Kasumi-1 (cell line): ENCODE results near the gene NRDC.

Experiments used
- DNase-seq, 2 experiments: peaks; one replicate each; lab custom pipeline; 2025; lab: John Stamatoyannopoulos, UW

NRDC gene

DNA sequence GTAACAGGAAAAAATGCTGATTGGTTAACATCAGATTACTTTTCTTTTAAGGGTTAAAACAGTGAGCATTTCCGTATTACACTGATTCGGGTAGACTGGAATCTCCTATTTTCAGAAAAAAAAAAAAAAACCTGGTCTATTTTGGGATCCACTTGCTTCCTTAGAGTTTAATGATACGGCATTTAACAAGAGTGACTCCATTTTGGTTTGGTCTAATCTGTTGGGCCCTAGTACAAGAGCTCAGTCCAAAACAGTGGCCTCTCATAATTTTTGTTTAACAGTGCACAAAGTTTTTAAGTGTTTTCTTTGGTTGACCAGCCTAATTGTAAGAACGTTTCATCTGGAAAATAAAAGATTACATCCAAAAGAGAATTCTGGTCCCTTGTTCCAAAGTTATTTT lies 120.2 kb downstream of the NRDC start:
- no peak for DNase-seq

DNA sequence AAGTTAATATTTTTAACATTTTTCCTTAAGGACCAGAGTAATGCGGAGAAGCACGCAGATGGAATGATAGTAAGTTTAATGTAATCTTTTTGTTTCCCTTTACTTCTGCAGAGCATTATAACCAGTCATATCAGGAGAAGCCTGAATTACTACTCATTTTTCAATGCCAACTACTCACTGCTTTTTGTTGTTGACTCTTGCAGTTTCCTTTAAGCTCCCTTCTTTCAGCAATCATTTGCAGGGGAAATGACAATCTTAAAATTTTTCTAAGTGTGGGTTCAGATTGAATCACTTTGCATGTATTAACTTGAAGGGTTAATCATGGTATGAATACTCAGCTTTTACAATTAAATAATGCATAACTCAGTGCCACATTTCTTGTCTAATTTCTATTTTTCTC lies 122.2 kb downstream of the NRDC start:
- DNase-seq: no peak

GRCh38 chr1:51755437-51755836 lies 123.1 kb downstream of the NRDC start:
- DNase-seq: no peak

DNA sequence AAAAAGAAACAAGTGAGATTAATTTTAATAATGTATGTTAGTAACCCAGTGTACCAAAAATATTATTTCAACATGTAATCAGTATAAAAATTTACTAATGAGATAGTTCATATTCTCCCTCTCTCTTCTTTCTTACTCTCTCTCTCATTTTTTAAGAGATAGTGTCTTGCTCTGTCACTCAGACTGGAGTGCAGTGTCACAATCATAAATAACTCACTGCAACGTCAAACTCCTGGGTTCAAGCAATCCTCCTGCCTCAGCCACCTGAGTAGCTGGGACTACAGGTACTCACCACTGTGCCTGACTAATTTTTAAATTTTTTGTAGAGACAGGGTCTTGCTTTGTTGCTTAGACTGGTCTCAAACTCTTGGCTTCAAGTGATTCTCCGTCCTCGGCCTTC lies 123.9 kb downstream of the NRDC start:
- no peak for DNase-seq

GRCh38 chr1:51753969-51754368 lies 124.6 kb downstream of the NRDC start:
- no peak for DNase-seq

DNA sequence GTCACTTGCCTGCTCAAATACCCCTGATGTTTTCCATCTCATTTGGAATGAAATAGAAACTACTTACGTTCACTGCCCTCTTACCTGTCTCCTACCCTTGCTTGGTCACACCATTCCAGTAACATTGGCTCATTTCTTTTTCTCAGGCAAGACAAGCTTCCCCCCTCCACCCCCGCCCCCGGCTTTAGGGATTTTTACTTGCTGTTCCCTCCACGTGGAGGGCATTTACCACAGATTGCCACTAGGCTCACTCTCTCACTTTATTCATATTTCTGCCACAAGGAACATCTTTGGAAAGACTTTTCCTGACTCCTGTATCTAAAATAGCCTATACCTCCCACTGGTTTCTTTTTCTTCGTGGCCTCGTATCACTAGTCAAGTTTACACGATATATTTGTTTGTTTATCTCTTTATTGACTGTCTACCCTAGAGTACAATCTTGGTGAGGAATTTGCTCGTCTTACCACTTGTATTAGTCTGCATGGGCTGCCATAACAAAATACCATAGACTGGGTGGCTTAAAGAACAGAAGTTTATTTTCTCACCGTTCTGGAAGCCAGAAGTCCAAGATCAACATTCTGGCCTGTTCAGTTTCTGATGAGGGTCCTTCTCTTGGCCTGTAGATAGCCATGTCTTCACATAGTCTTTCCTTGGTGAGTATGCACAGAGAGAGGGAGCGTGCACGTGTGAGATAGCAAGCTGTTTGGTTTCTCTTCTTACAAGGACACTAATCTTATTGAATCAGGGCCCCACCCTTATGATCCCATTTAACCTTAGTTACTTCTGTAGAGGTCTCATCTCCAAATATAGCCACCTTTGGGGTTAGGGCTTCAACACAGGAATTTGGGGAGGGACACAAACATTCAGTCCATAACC lies 126.2 kb downstream of the NRDC start:
- DNase-seq: no peak

- DNase-seq: no peak
These were observed 127.8 kb downstream of the NRDC start for GRCh38 chr1:51750729-51751128.

DNA sequence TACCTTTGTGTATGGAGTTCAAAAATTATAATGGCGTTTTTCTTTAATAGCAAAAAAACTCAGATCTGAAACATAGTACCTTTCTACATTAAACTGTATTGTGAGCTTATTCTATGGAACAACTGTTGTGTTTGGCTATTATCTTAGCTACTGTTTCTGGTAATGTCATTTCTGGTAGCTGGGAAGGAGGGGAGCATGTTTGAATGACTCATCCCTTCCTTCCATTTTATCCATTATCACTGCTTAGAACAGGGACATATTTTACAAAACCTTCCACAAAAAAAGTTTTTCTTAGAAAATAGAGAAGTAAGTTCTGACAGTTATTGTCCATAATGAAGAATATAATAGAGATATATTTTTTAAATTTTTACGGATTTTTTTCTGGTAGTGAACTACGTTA lies 128.3 kb downstream of the NRDC start:
- DNase-seq: peak; percentile 10 to 37

- no peak for DNase-seq
These were observed 129.4 kb downstream of the NRDC start for GRCh38 chr1:51749151-51749550.

DNA sequence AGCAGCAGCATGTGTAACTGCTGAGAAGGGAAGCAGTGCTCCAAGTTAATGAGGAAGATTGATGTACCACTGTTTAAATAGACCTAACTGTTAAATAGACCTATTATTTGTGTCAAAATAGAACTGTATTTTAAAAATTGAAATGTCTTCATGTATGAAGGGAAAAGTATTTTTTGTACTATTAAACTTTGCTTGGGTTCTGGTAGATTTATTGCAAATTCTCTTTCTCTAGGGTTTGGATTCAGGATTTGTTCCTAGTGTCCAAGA lies 133.3 kb downstream of the NRDC start:
- no peak for DNase-seq

DNA sequence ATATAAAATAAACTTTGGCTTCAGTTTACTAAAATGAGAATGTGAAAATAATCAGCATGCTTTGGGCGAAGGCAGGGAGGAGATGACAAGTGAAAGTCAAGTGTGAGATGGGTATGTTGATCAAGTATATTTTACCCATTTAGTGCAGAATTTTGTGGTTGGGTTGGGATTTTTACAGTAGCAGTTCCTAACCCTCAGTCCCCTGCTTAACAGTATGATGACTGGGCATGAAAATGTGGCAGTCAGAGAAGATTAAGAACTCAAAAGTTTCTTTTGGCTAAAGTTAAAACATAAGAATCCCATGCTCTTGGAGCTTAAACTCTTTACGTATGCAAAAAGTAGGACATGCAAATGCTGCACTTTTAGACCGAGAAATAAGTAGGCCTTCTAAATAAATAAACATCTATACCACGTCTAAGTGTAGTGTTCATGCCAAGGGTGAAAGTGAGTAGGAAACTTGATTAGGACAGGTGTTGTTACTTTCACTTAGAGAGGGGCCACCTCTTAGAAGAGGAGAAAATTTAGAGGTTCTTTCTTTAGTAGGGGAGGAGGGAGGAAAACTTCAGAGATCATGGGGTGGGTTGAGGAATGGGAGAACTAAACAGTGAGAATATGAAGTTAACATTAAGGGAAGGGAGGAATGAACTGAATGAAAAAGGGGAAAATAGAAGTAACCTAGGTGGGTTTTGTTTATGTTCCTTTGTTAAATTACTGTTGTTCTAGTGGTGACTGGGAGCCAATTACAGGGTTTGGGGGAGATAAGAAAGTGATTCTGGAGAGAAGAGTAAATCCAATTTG lies 133.8 kb downstream of the NRDC start:
- no peak for DNase-seq

DNA sequence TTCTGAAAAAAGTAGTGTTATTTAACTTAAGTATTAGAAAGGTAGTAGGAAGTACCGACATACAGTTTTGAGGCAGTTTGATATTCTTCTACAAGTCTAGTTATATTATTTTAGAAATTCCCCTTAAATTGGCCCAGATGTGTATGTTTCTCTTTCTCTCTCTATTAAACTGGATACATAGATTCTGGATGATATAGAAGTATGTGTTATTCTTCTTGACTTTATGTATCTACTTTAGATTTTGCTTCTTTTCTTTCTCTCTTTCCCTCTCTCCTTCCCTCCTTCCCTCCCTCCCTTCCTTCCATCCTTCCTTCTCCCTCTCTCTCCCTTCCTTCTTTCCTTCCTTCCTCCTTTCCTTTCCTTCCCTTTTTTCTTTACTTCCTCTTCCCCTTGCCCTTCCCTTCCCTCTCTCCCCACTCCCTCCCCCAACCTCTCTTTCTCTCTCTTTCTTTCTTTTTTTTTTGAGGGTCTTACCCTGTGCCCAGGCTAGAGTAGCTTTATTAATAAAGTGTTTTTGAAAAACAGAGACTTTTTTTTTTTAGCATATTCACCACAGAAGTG lies 137.3 kb downstream of the NRDC start:
- DNase-seq: no peak

DNA sequence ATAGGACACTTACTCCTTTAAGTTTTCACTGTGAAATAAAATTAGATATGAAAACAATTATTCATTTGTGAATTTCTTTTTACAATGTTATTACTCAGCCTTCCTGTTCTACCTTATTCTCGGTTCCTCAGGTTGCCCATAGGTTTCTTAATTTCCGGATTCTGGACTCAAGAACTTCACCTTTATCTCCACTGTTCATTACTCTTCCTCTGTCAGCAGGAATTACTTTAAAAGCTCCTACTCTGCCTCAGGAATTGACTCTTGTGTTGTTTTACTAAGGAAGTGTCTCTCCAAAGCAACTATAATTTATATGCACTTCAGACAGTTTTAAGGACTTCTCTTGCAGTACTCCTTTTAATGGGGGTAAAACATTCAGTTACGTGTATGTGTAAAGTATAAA lies 137.9 kb downstream of the NRDC start:
- DNase-seq: no peak
